Activated T-cell treated with anti-CD3 and anti-CD28 coated beads for 24 hours (primary cell): ENCODE results near the gene SPRR2D.
"Not testable (repeated sequence)": the region's sequence is repeated elsewhere in the genome, so short reads cannot be mapped to it uniquely, and the experiment has no call there.

Experiments
- DNase-seq: peaks from one replicate; pipeline ENCODE4 v3.0.0-alpha.2; 2020; ENCODE audit warnings: low read depth

The SPRR2D gene

DNA sequence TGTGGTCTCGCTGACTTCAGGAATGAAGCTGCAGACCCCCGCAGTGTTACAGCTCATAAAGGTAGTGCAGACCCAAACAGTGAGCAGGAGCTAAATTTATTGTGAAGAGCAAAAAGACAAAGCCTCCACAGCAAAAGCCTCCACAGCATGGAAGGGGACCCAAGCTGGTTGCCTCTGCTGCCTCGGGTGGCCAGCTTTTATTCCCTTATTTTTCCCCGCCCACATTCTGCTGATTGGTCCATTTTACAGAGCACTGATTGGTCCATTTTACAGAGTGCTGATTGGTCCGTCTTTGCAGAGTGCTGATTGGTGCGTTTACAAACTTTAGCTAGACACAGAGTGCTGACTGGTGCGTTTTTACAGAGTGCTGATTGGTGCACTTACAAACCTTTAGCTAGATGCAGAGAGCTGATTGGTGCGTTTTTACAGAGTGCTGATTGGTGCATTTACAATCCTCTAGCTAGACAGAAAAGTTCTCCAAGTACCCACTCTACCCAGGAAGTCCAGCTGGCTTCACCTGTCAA, 29.6 kb downstream of the SPRR2D start:
- DNase-seq = not testable (repeated sequence)

DNA sequence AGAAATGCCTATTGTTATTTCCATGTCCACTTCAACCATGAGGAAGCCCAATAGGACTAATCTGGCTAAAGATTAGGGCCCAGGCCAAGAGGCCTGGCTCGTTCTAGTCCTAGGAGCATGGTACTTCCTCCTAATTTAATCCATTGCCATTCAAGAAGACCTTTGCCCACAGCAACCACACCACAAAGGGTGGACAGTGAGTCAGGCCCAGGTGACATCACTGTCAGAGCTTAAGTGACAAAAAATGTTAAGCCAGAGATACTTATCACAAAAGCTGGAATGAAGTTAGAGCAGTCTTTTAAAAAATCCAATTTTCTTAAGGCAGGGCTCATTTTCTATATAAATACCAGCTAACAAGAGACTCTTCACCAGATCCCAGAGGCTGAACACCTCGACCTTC, 39.5 kb downstream of the SPRR2D start, which contains the start of gene SPRR3:
Gene SPRR3 (plus strand): TSS at position 368 of the 400 bp plus-strand sequence. CDS start 1,272 bp downstream, outside the sequence.
- DNase-seq = no peak

DNA sequence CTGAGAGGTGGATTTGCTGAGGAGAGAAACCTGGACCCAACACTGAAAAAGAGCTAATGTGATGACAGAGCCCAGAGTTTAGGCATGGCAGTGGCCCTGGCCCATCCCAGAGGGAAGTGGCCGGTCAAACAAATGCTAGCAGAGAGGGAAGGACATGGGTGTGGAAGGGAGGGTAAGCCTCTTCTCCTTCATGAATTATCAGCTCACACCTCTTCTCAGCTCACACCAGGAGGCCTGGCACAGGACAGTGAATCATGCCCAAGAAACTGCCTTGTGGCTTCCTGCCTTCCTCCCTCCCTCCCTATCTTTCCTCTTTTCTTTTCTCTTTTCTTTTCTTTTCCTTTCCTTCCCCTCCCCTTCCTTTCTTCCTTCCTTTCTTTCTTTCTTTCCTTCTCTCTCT, 40.6 kb downstream of the SPRR2D start:
- DNase-seq = no peak

DNA sequence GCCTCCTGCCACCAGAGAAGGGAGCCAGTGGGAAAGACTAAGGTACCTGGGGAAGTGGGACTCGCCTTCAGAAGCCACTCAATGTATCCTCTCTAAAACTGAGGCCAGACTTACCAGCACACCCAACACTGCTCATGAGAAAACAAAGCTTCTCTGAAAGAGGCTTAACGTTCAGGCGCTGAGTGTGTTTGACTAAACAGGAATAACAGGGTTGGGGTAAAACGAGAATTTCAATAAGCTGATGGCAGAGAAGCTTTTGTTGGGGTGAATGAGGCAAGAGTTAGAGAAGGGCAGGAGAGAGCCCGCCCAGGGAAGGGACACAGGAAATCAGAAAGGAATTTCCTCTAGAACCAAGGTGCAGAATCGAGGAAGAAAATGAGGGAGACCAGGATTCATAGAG, 41.1 kb downstream of the SPRR2D start:
- no peak for DNase-seq

DNA sequence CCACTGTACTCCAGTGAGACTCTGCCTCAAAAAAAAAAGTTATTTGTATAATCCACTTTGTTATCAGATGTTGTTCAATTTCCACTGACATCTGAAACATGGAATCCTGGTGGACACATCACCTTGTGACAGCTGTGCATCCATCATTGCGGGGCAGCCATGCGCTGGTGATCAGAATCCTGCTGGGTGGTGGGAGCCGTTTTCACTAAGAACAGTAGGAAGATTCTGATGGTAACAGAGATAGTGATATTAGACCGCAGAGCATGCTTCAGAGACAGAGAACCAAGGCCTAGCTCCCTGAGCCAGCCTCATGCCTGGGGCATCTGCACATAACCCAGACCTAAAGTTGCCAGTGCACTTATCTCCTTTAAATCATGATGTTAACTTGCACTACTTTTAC, 42.4 kb downstream of the SPRR2D start:
- DNase-seq = no peak

DNA sequence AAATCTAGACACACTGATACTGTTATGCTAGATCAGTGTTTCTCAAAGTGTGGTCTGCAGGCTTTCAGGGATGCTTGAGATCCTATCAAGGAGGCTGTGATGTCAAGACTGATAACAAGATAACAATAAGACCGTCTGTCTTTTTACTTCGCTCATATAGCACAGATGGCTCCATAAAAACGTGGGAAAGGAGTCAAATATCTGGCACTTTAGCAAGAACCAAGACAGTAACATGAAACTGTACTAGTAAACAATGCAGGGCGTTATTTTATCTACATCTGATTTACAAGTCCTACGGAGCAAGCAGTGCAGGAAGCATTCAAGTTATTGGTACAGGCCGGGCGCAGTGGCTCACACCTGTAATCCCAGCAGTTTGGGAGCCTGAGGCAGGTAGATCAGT, 43.0 kb downstream of the SPRR2D start:
- DNase-seq = no peak

DNA sequence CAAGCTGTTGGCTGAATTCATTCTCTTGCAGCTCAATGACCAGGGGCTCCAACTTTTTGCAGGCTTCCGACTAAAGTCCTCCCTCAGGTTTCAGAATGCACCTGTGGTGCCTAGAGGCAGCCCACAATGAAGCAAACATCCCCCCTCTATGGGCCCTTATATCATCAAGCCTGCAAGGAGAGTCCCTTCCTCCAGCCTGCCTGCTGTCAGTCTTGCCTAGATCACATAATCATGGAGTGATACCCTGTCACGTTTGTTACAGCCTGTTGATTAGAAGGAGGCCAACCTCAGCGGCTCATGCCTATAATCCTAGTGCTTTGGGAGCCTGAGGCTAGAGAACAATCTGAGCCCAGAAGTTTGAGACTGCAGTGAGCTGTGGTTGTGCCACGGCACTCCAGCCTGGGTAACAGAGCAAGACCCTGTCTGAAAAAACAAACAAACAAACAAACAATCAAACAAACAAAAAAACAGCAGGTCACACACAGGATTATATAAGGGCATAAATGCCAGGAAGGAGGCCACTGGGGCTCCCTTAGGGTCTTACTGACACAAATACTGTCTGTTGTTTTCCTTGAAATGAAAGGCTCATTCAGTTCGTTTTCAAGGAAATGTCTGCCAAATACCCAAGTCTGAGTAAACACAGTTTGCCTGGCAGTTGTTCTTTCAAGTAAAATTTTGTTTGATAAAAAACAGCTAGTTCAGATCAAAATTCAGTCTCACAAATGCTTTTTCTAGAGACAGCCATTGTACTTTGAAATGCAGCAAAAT, 44.1 kb downstream of the SPRR2D start:
- no peak for DNase-seq

DNA sequence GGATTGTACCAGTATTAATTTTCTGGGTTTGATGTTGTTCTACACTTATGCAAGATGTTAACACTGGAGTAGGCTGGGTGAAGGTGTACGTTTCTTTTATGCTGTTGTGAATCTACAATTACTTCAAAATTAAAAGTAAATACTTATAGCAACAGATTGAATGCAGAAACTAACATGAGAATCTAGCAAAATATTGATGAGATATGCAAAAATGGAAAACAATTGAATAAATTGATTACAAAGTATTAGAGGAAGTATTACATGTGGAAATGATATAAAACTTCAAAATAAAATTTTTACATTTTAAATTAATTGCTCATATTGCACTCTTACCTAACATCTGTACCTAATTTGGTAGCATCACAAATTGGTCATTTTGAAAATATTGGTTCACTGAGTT, 45.1 kb downstream of the SPRR2D start:
- DNase-seq = no peak

DNA sequence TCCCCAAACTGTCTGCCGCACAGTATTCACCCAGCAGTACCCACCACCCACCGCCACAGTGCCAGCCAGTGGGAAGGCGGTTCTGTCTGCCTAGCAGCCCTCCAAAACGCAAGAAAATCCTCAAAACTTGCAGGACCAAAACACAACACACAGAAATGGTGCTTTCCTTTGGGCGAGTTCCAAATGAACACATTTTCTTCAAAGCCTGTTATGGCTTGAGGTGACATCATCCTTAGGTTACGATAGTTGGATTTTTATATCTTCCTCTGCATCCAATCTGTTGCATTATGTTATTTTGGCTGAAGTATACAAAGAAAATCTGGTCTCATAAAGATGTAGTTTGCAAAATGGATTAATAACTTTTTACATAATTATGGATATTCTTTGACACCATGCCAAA, 47.7 kb downstream of the SPRR2D start:
- no peak for DNase-seq
